ENCODE data around the gene DOK5.

DNA sequence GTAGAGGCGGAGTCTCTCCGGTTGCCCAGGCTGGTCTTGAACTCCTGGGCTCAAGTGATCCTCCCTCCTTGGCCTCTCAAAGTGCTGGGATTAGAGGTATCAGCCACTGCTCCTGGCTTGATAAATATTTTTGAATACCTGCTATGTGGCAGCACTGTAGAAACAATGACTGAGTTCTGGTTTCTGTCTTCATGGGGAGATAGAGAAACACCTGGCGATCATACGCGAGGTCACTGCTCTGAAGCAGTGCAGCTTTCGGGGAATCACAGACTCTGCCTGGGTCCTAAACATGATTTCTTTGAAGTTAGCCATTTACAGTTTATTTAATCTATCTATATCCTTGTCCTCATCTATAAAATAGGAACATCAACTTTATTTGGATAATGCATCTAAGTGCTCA, 31.2 kb downstream of the DOK5 start:
- TF ChIP-seq, protein P1, sequence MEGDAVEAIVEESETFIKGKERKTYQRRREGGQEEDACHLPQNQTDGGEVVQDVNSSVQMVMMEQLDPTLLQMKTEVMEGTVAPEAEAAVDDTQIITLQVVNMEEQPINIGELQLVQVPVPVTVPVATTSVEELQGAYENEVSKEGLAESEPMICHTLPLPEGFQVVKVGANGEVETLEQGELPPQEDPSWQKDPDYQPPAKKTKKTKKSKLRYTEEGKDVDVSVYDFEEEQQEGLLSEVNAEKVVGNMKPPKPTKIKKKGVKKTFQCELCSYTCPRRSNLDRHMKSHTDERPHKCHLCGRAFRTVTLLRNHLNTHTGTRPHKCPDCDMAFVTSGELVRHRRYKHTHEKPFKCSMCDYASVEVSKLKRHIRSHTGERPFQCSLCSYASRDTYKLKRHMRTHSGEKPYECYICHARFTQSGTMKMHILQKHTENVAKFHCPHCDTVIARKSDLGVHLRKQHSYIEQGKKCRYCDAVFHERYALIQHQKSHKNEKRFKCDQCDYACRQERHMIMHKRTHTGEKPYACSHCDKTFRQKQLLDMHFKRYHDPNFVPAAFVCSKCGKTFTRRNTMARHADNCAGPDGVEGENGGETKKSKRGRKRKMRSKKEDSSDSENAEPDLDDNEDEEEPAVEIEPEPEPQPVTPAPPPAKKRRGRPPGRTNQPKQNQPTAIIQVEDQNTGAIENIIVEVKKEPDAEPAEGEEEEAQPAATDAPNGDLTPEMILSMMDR (IDR thresholded peaks at IDR 0.05; ENCODE audit: low read depth, low read length) = no peak
- TF ChIP-seq, protein P2, sequence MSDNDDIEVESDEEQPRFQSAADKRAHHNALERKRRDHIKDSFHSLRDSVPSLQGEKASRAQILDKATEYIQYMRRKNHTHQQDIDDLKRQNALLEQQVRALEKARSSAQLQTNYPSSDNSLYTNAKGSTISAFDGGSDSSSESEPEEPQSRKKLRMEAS (IDR thresholded peaks at IDR 0.05; ENCODE audit: low read depth, low read length) = no peak

Data from NB4 (cell line).